ENCODE results near the gene BAIAP2L2. TPM values are rescaled to one million over a fixed set of nuclear protein-coding genes. Genes with fewer than 3 reads are reported as not detected.
"Not testable (repeated sequence)": the region's sequence is repeated elsewhere in the genome, so short reads cannot be mapped to it uniquely, and the experiment has no call there.

Gene BAIAP2L2
- total RNA-seq, 2 experiments from 2014 or later = 0.71 to 0.88 TPM

GRCh38 chr22:38049812-38050619 is 60.5 kb downstream of the BAIAP2L2 start:
- Mint-ChIP-seq H3K27me3 (peaks cover 7% of the 10 kb centered on the region), H3K4me3 (no peak overlapping the region), H3K36me3 (ENCODE audit: low read depth) (no peaks in the 10 kb centered on the region), H3K4me1 (peaks cover 2% of the 10 kb centered on the region), H3K27ac (no peak overlapping the region), H3K9me3 (ENCODE audit: low read depth) (no peaks in the 10 kb centered on the region)
- DNase-seq (no peak), ATAC-seq (no peak)
- CTCF ChIA-PET = interaction anchor here (0.5 to 1.3 kb wide), 2 partner anchors 51 to 178 kb away, joined by 3 read pairs; no protein-coding TSS in a partner anchor
- POLR2A ChIA-PET = no interaction called here
- intact Hi-C loops (cut with DNase I, micrococcal nuclease) = loop anchor here (10.0 kb wide), 2 partner anchors 525 to 705 kb away; partner anchors contain the start of genes DMC1 (in 1 of the 2) and SUN2 (in 1 of the 2)

GRCh38 chr22:38046070-38046748 is 64.3 kb downstream of the BAIAP2L2 start:
- POLR2A ChIA-PET = no interaction called here
- CTCF ChIA-PET = no interaction called here
- no peaks in the 10 kb centered on the region for H3K9me3 Mint-ChIP-seq (ENCODE audit: low read depth)

GRCh38 chr22:38043151-38044039 is 67.1 kb downstream of the BAIAP2L2 start:
- ATAC-seq (no peak), DNase-seq (no peak)
- CTCF ChIA-PET = interaction anchor here (2.9 kb wide), 1 partner anchor 9 kb away, joined by 8 read pairs; no protein-coding TSS in a partner anchor
- Mint-ChIP-seq H3K36me3 (ENCODE audit: low read depth) (no peaks in the 10 kb centered on the region), H3K4me1 (no peaks in the 10 kb centered on the region), H3K9me3 (ENCODE audit: low read depth) (no peaks in the 10 kb centered on the region), H3K4me3 (no peak overlapping the region), H3K27ac (no peak overlapping the region), H3K27me3 (peaks cover 2% of the 10 kb centered on the region)
- intact Hi-C loops (cut with DNase I, micrococcal nuclease) = no loop called here
- POLR2A ChIA-PET = no interaction called here

More at GRCh38 chr22:38046070-38046748, 64.3 kb downstream of the BAIAP2L2 start:
- no peaks in the 10 kb centered on the region for H3K4me1 Mint-ChIP-seq
- H3K27me3 Mint-ChIP-seq = peaks cover 7% of the 10 kb centered on the region
- no peaks in the 10 kb centered on the region for H3K36me3 Mint-ChIP-seq (ENCODE audit: low read depth)
- no peak overlapping the region for H3K27ac Mint-ChIP-seq
- ATAC-seq (no peak), DNase-seq (no peak)
- intact Hi-C loops (cut with DNase I, micrococcal nuclease) = no loop called here
- H3K4me3 Mint-ChIP-seq = no peak overlapping the region

GRCh38 chr22:38042488-38042790 is 68.0 kb downstream of the BAIAP2L2 start:
- no peak overlapping the region for H3K27ac Mint-ChIP-seq
- CTCF ChIA-PET = interaction anchor here (2.9 kb wide), 1 partner anchor 10 kb away, joined by 8 read pairs; no protein-coding TSS in a partner anchor
- peaks cover 1% of the 10 kb centered on the region for H3K27me3 Mint-ChIP-seq

GRCh38 chr22:38041760-38042487 is 68.6 kb downstream of the BAIAP2L2 start:
- H3K9me3 Mint-ChIP-seq (ENCODE audit: low read depth) = no peaks in the 10 kb centered on the region
- no peaks in the 10 kb centered on the region for H3K27me3 Mint-ChIP-seq
- H3K4me1 Mint-ChIP-seq = no peaks in the 10 kb centered on the region
- ChIA-PET CTCF (interaction anchor here (2.9 kb wide), 1 partner anchor 10 kb away, joined by 8 read pairs; no protein-coding TSS in a partner anchor), POLR2A (no interaction called here)
- intact Hi-C loops (cut with DNase I, micrococcal nuclease) = no loop called here
- no peak overlapping the region for H3K4me3 Mint-ChIP-seq
- DNase-seq (no peak), ATAC-seq (no peak)
- H3K27ac Mint-ChIP-seq = no peak overlapping the region
- H3K36me3 Mint-ChIP-seq (ENCODE audit: low read depth) = no peaks in the 10 kb centered on the region

More at GRCh38 chr22:38042488-38042790, 68.0 kb downstream of the BAIAP2L2 start:
- H3K36me3 Mint-ChIP-seq (ENCODE audit: low read depth) = no peaks in the 10 kb centered on the region
- DNase-seq (no peak), ATAC-seq (no peak)
- POLR2A ChIA-PET = no interaction called here
- intact Hi-C loops (cut with DNase I, micrococcal nuclease) = no loop called here
- no peaks in the 10 kb centered on the region for H3K9me3 Mint-ChIP-seq (ENCODE audit: low read depth)
- no peak overlapping the region for H3K4me3 Mint-ChIP-seq
- H3K4me1 Mint-ChIP-seq = no peaks in the 10 kb centered on the region

GRCh38 chr22:38040953-38041759 is 69.3 kb downstream of the BAIAP2L2 start:
- POLR2A ChIA-PET = no interaction called here
- CTCF ChIA-PET = interaction anchor here (2.9 kb wide), 1 partner anchor 11 kb away, joined by 8 read pairs; no protein-coding TSS in a partner anchor
- H3K4me1 Mint-ChIP-seq = no peaks in the 10 kb centered on the region

GRCh38 chr22:38038890-38039812 is 71.3 kb downstream of the BAIAP2L2 start:
- Mint-ChIP-seq H3K9me3 (ENCODE audit: low read depth) (no peaks in the 10 kb centered on the region), H3K36me3 (ENCODE audit: low read depth) (no peaks in the 10 kb centered on the region), H3K4me3 (no peak overlapping the region), H3K4me1 (no peaks in the 10 kb centered on the region), H3K27me3 (no peaks in the 10 kb centered on the region), H3K27ac (no peak overlapping the region)
- POLR2A ChIA-PET = no interaction called here
- CTCF ChIA-PET = no interaction called here
- intact Hi-C loops (cut with DNase I, micrococcal nuclease) = no loop called here
- no peak for ATAC-seq
- no peak for DNase-seq

More at GRCh38 chr22:38040953-38041759, 69.3 kb downstream of the BAIAP2L2 start:
- no peaks in the 10 kb centered on the region for H3K9me3 Mint-ChIP-seq (ENCODE audit: low read depth)
- no peak overlapping the region for H3K4me3 Mint-ChIP-seq
- intact Hi-C loops (cut with DNase I, micrococcal nuclease) = no loop called here
- no peak for ATAC-seq
- no peak overlapping the region for H3K27ac Mint-ChIP-seq
- no peak for DNase-seq
- H3K27me3 Mint-ChIP-seq = no peaks in the 10 kb centered on the region
- no peaks in the 10 kb centered on the region for H3K36me3 Mint-ChIP-seq (ENCODE audit: low read depth)

- no peaks in the 10 kb centered on the region for H3K9me3 Mint-ChIP-seq (ENCODE audit: low read depth)
- no peaks in the 10 kb centered on the region for H3K27me3 Mint-ChIP-seq
- H3K4me3 Mint-ChIP-seq = no peak overlapping the region
- H3K36me3 Mint-ChIP-seq (ENCODE audit: low read depth) = no peaks in the 10 kb centered on the region
- intact Hi-C loops (cut with DNase I, micrococcal nuclease) = no loop called here
- ATAC-seq (no peak), DNase-seq (no peak)
- H3K27ac Mint-ChIP-seq = no peak overlapping the region
- ChIA-PET CTCF (no interaction called here), POLR2A (no interaction called here)
- no peaks in the 10 kb centered on the region for H3K4me1 Mint-ChIP-seq
Measured at GRCh38 chr22:38038426-38038825, 72.1 kb downstream of the BAIAP2L2 start.

DNA sequence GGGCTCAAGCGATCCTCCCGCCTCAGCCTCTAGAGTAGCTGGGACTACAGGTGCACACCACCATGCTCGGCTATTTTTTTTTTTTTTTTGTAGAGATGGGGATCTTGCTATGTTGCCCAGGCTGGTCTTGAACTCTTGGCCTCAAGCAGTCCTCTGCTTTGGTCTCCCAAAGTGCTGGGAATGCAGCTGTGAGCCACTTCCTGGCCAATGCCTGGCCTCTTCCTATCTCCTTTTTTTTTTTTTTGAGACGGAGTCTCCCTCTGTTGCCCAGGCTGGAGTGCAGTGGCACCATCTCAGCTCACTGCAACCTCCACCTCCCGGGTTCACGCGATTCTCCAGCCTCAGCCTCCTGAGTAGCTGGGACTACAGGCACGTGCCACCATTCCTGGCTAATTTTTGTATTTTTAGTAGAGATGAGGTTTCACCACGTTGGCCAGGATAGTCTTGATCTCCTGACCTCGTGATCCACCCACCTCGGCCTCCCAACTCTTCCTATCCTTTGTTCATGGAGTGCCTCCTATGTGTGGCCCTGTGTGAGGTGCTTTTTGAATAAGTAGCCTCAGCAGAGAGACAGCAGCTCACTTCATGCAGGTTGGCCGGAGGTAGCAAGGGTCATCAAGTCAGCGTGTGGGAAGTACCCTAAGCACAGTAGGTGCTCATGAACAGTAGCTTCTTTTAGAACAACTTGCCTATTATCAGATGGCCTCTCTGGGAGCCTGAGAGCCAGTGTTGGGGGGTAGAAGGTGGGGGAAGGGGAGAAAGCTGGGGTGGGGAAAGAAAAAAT is 72.9 kb downstream of the BAIAP2L2 start:
- H3K27ac Mint-ChIP-seq; intact Hi-C loops (cut with DNase I, micrococcal nuclease); ATAC-seq; H3K36me3 Mint-ChIP-seq (ENCODE audit: low read depth); H3K4me1 Mint-ChIP-seq; H3K4me3 Mint-ChIP-seq; POLR2A ChIA-PET; H3K27me3 Mint-ChIP-seq; DNase-seq; H3K9me3 Mint-ChIP-seq (ENCODE audit: low read depth): not testable (repeated sequence)
- CTCF ChIA-PET = interaction anchor here (0.6 to 1.0 kb wide), 3 partner anchors 15 to 71 kb away, joined by 3 to 4 read pairs (median 3); no protein-coding TSS in a partner anchor

Measured in activated CD4-positive, alpha-beta T cell treated with anti-CD3 and anti-CD28 coated beads for 36 hours (primary cell).